NCI-H1092 treated with DMSO at 0.1 percent for 48 hours (cell line): ENCODE measurements around the gene GPD1.

Experiments
- DNase-seq: peaks from one replicate; lab custom pipeline; 2025; lab: John Stamatoyannopoulos, UW

The GPD1 gene

GRCh38 chr12:50103767-50104321 is at the start of gene GPD1:
Gene GPD1, plus strand, starts transcription at chr12:50104008. Its CDS starts 43 bp downstream, at chr12:50104051.
- DNase-seq = peak; percentile 57

- DNase-seq = peak; percentile 41
Observed at GRCh38 chr12:50055831-50056638, 47.8 kb upstream of the GPD1 start.

GRCh38 chr12:50056639-50056976 is 47.2 kb upstream of the GPD1 start:
- DNase-seq = no peak

- DNase-seq = peak; percentile 53
Observed at GRCh38 chr12:50057000-50057841, 46.6 kb upstream of the GPD1 start, which contains the start of gene ASIC1. Gene ASIC1, plus strand, starts transcription at chr12:50057596. Its CDS starts 1,171 bp downstream, at chr12:50058767.

- no peak for DNase-seq
Observed at GRCh38 chr12:50057896-50058670, 45.7 kb upstream of the GPD1 start.

GRCh38 chr12:50058743-50059312 is 45.0 kb upstream of the GPD1 start:
- DNase-seq = no peak

- DNase-seq = no peak
Observed at GRCh38 chr12:50059440-50060119, 44.2 kb upstream of the GPD1 start.

- no peak for DNase-seq
Observed at GRCh38 chr12:50060120-50060468, 43.7 kb upstream of the GPD1 start.

- no peak for DNase-seq
Observed at GRCh38 chr12:50061171-50061570, 42.6 kb upstream of the GPD1 start.

- DNase-seq = no peak
Observed at GRCh38 chr12:50061946-50062686, 41.7 kb upstream of the GPD1 start.

GRCh38 chr12:50062728-50063460 is 40.9 kb upstream of the GPD1 start:
- DNase-seq = no peak

GRCh38 chr12:50065726-50066310 is 38.0 kb upstream of the GPD1 start:
- DNase-seq = no peak

- no peak for DNase-seq
Observed at GRCh38 chr12:50066402-50066801, 37.4 kb upstream of the GPD1 start.

GRCh38 chr12:50069069-50069468 is 34.7 kb upstream of the GPD1 start:
- no peak for DNase-seq

GRCh38 chr12:50069539-50069938 is 34.3 kb upstream of the GPD1 start:
- no peak for DNase-seq

- peak; percentile 11 for DNase-seq
Observed at GRCh38 chr12:50070314-50071060, 33.3 kb upstream of the GPD1 start.

- no peak for DNase-seq
Observed at GRCh38 chr12:50072198-50072907, 31.5 kb upstream of the GPD1 start.

- DNase-seq = no peak
Observed at GRCh38 chr12:50073206-50073605, 30.6 kb upstream of the GPD1 start.
